HCT116 (cell line): ENCODE results near the gene FOXJ2. TPM values are rescaled to one million over a fixed set of nuclear protein-coding genes. Genes with fewer than 3 reads are reported as not detected.

Experiments used
- ATAC-seq: fragments of 200-7000 bp; cut with Tn5 transposase; 2 replicates; pipeline ENCODE4 v1.9.1; 2020; ENCODE audit warnings: mild to moderate bottlenecking, moderate library complexity
- BruUV-seq: library from RNA; stranded (reverse); fragments of 400-500 nt; replicated peaks from 2 replicates; lab custom pipeline; 2021; lab: Mats Ljungman, UMichigan
- CTCF ChIA-PET: fragments of 300-600 bp; sonication (Branson Sonifier 250); formaldehyde crosslinking; loops from one replicate; lab custom pipeline; 2021; ENCODE audit warnings: antibody characterized with exemption; lab: Charles Lee
- POLR2A ChIA-PET: fragments of 300-600, 350-600 bp; sonication (Branson Sonifier 250); formaldehyde crosslinking; loops from one replicate; lab custom pipeline; 2021; ENCODE audit warnings: antibody characterized with exemption; lab: Charles Lee
- RAD21 ChIA-PET, 2 experiments: fragments of 300-600 bp; sonication (Branson Sonifier 250); formaldehyde crosslinking; loops; one replicate each; lab custom pipeline; 2023; ENCODE audit warnings: low total read pairs in 2 of 2; ENCODE audit not compliant: uncharacterized antibody in 2 of 2, unreplicated experiment in 2 of 2, low non-redundant PET in 1 of 2; lab: Charles Lee
- DNase-seq: peaks from one replicate; pipeline ENCODE4 v3.0.0-alpha.2; 2010; ENCODE audit warnings: low read depth, low spot score
- H2AFZ ChIP-seq: fragments of 200-600 bp; shearing (Covaris generic), sonication (generic); 2 replicates; pipeline ENCODE4 v1.6.1; 2017; ENCODE audit warnings: low read depth, mixed run types, mixed read lengths, antibody characterized with exemption, low read length; ENCODE audit not compliant: poor library complexity, severe bottlenecking
- H3K27ac ChIP-seq: 2 replicates; pipeline ENCODE4 v1.5.1; 2012; ENCODE audit warnings: low read depth, low read length
- H3K27me3 ChIP-seq: fragments of 200-600 bp; sonication (generic); 2 replicates; pipeline ENCODE4 v1.6.1; 2016; ENCODE audit warnings: mixed run types, low read length, mixed read lengths; ENCODE audit not compliant: insufficient read depth
- H3K36me3 ChIP-seq, 2 experiments: fragments of 200-500 bp in 1 of 2; fragments of 200-600 bp in 1 of 2; sonication (Bioruptor generic) in 1 of 2; sonication (generic) in 1 of 2; 2 replicates each; pipeline versions ENCODE4 v1.5.1 to v1.6.1; 2014 to 2016; ENCODE audit warnings: low read length in 2 of 2, inconsistent platforms in 1 of 2, mixed read lengths in 1 of 2, mixed run types in 1 of 2; ENCODE audit not compliant: insufficient read depth in 2 of 2, control insufficient read depth in 1 of 2
- H3K4me1 ChIP-seq, 2 experiments: fragments of 200-600 bp in 1 of 2; sonication (generic) in 1 of 2; 2 replicates each; pipeline versions ENCODE4 v1.5.1 to v1.6.1; 2012 to 2017; ENCODE audit warnings: low read length in 2 of 2, inconsistent platforms in 1 of 2, mild to moderate bottlenecking in 1 of 2, mixed read lengths in 1 of 2, mixed run types in 1 of 2, moderate library complexity in 1 of 2; ENCODE audit not compliant: insufficient read depth in 2 of 2, control insufficient read depth in 1 of 2
- H3K4me2 ChIP-seq: fragments of 200-600 bp; sonication (generic); 2 replicates; pipeline ENCODE4 v1.6.1; 2017; ENCODE audit warnings: mixed run types, low read length, mixed read lengths
- H3K4me3 ChIP-seq, 2 experiments: fragments of 200-600 bp in 1 of 2; sonication (generic) in 1 of 2; replicated peaks in 1 of 2; 2 replicates each; pipeline ENCODE4 v1.5.1; 2011 to 2016; ENCODE audit warnings: low read length in 2 of 2, control low read depth in 1 of 2, low read depth in 1 of 2, mild to moderate bottlenecking in 1 of 2, mixed read lengths in 1 of 2, mixed run types in 1 of 2
- H3K79me2 ChIP-seq: fragments of 200-600 bp; sonication (generic); 2 replicates; pipeline ENCODE4 v1.6.1; 2017; ENCODE audit warnings: mild to moderate bottlenecking, mixed run types, low read length, moderate library complexity, mixed read lengths; ENCODE audit not compliant: insufficient read depth
- H3K9ac ChIP-seq: fragments of 200-600 bp; sonication (generic); 2 replicates; pipeline ENCODE4 v1.6.1; 2016; ENCODE audit warnings: low read length, mixed read lengths
- H3K9me2 ChIP-seq: fragments of 200-600 bp; sonication (generic), shearing (Covaris generic); 2 replicates; pipeline ENCODE4 v1.6.1; 2017; ENCODE audit warnings: mixed run types, mild to moderate bottlenecking, moderate library complexity; ENCODE audit not compliant: insufficient read depth
- H3K9me3 ChIP-seq, 2 experiments: fragments of 200-500 bp in 1 of 2; fragments of 200-600 bp in 1 of 2; sonication (Bioruptor generic) in 1 of 2; sonication (generic) in 1 of 2; 2 replicates each; pipeline ENCODE4 v1.6.1; 2014 to 2017; ENCODE audit warnings: low read length in 2 of 2, mixed read lengths in 2 of 2, inconsistent platforms in 1 of 2, low read depth in 1 of 2, mild to moderate bottlenecking in 1 of 2, mixed run types in 1 of 2, moderate library complexity in 1 of 2; ENCODE audit not compliant: control insufficient read depth in 1 of 2, insufficient read depth in 1 of 2
- H4K20me1 ChIP-seq: fragments of 200-600 bp; sonication (generic), shearing (Covaris generic); 2 replicates; pipeline ENCODE4 v1.6.1; 2017; ENCODE audit warnings: mixed run types, mild to moderate bottlenecking, moderate library complexity; ENCODE audit not compliant: insufficient read depth
- CBX3 ChIP-seq: IDR thresholded peaks from 2 replicates; pipeline ENCODE4 v1.6.1; 2012; ENCODE audit warnings: low read depth
- CEBPB ChIP-seq: IDR thresholded peaks from 2 replicates; pipeline ENCODE4 v1.6.1; 2012; ENCODE audit warnings: low read depth
- EGR1 ChIP-seq: IDR thresholded peaks from 2 replicates; pipeline ENCODE4 v1.6.1; 2012; ENCODE audit warnings: low read depth
- EZH2 ChIP-seq: fragments of 200-600 bp; sonication (generic); IDR thresholded peaks from 2 replicates; pipeline ENCODE4 v1.6.1; 2017; ENCODE audit warnings: antibody characterized with exemption, mixed run types
- EZH2phosphoT487 ChIP-seq: fragments of 200-600 bp; IDR thresholded peaks from 2 replicates; pipeline ENCODE4 v1.6.1; 2018; ENCODE audit warnings: antibody characterized with exemption, borderline replicate concordance
- FOSL1 ChIP-seq: IDR thresholded peaks from 2 replicates; pipeline ENCODE4 v1.6.1; 2012; ENCODE audit warnings: low read depth
- POLR2AphosphoS5 ChIP-seq: IDR thresholded peaks from 2 replicates; pipeline ENCODE4 v1.6.1; 2011; ENCODE audit warnings: mild to moderate bottlenecking, low read depth, low read length, moderate library complexity
- RAD21 ChIP-seq: IDR thresholded peaks from 2 replicates; pipeline ENCODE4 v1.6.1; 2012; ENCODE audit warnings: low read depth, mild to moderate bottlenecking
- REST ChIP-seq: IDR thresholded peaks from 2 replicates; pipeline ENCODE4 v1.6.1; 2012; ENCODE audit warnings: low read depth
- SIN3A ChIP-seq: IDR thresholded peaks from 2 replicates; pipeline ENCODE4 v1.6.1; 2012; ENCODE audit warnings: low read depth
- SP1 ChIP-seq: IDR thresholded peaks from 2 replicates; pipeline ENCODE4 v1.6.1; 2012; ENCODE audit warnings: low read depth
- SRF ChIP-seq: IDR thresholded peaks from 2 replicates; pipeline ENCODE4 v1.6.1; 2012; ENCODE audit warnings: low read depth
- TCF7L2 ChIP-seq: IDR thresholded peaks from 2 replicates; pipeline ENCODE4 v1.7.0; 2011; ENCODE audit warnings: borderline replicate concordance, inconsistent platforms; ENCODE audit not compliant: insufficient read depth, insufficient read length; ENCODE audit errors: extremely low read depth
- YY1 ChIP-seq: IDR thresholded peaks from 2 replicates; pipeline ENCODE4 v1.6.1; 2011; ENCODE audit warnings: low read length, low read depth, moderate library complexity, mild to moderate bottlenecking; ENCODE audit not compliant: insufficient replicate concordance; ENCODE audit errors: extremely low read depth
- ZBTB33 ChIP-seq: IDR thresholded peaks from 2 replicates; pipeline ENCODE4 v1.6.1; 2011; ENCODE audit warnings: mild to moderate bottlenecking, low read length, moderate library complexity; ENCODE audit not compliant: insufficient replicate concordance; ENCODE audit errors: extremely low read depth
- ZFX ChIP-seq: fragments of 450-650 bp; IDR thresholded peaks from 2 replicates; pipeline ENCODE4 v1.6.1; 2017
- ZNF274 ChIP-seq: fragments of 200-500 bp; sonication (Bioruptor generic); IDR thresholded peaks from 2 replicates; pipeline ENCODE4 v1.6.1; 2014; ENCODE audit warnings: mild to moderate bottlenecking, low read depth, low read length, inconsistent platforms
- intact Hi-C: fragments of 100-400 bp; cut with micrococcal nuclease; formaldehyde crosslinking; loops from 2 replicates; pipeline ENCODE4 v1.10.0; 2022
- total RNA-seq: library from RNA; stranded (reverse); gene quantifications from one replicate; pipeline ENCODE4 v1.2.1, GENCODE V29; 2021; ENCODE audit not compliant: unreplicated experiment
- TF ChIP-seq, protein P1 (sequence below): IDR thresholded peaks from 2 replicates; pipeline ENCODE4 v1.6.1; 2012
- TF ChIP-seq, protein P2 (sequence below), 3 experiments: fragments of 200-600 bp in 1 of 3; sonication (generic) in 1 of 3; IDR thresholded peaks in 2 of 3; conservative IDR thresholded peaks in 1 of 3; 2 replicates each; pipeline ENCODE4 v1.5.1; 2012 to 2017; ENCODE audit warnings: low read depth in 2 of 3, low read length in 2 of 3, antibody characterized with exemption in 1 of 3, borderline replicate concordance in 1 of 3, control low read depth in 1 of 3, mild to moderate bottlenecking in 1 of 3, mixed read lengths in 1 of 3, mixed run types in 1 of 3, moderate library complexity in 1 of 3; ENCODE audit not compliant: insufficient read depth in 1 of 3
- TF ChIP-seq, protein P3 (sequence below): IDR thresholded peaks from 2 replicates; pipeline ENCODE4 v1.6.1; 2012

Gene FOXJ2
- total RNA-seq, 1 experiment from 2014 or later: 20.3 TPM

- DNase-seq (no peak), ATAC-seq (no peak)
- Histone ChIP-seq H3K4me3 (no peak overlapping the region), H4K20me1 (no peaks in the 10 kb centered on the region), H3K27me3 (no peaks in the 10 kb centered on the region), H3K4me1 (peaks cover 6 to 12% of the 10 kb centered on the region in 2 experiments), H3K4me2 (no peak overlapping the region), H3K9me3 (no peaks in the 10 kb centered on the region), H3K79me2 (no peaks in the 10 kb centered on the region), H2AFZ (no peak overlapping the region), H3K9ac (no peak overlapping the region), H3K9me2 (no peaks in the 10 kb centered on the region), H3K27ac (no peak overlapping the region), H3K36me3 (no peaks in the 10 kb centered on the region)
- no peak for TF ChIP-seq EZH2phosphoT487
- TF ChIP-seq ZNF274: no peak
- TF ChIP-seq TCF7L2: no peak
- no peak for TF ChIP-seq CEBPB
- no peak for TF ChIP-seq SP1
- TF ChIP-seq, protein P1, sequence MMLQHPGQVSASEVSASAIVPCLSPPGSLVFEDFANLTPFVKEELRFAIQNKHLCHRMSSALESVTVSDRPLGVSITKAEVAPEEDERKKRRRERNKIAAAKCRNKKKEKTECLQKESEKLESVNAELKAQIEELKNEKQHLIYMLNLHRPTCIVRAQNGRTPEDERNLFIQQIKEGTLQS: no peak
- TF ChIP-seq, protein P2, sequence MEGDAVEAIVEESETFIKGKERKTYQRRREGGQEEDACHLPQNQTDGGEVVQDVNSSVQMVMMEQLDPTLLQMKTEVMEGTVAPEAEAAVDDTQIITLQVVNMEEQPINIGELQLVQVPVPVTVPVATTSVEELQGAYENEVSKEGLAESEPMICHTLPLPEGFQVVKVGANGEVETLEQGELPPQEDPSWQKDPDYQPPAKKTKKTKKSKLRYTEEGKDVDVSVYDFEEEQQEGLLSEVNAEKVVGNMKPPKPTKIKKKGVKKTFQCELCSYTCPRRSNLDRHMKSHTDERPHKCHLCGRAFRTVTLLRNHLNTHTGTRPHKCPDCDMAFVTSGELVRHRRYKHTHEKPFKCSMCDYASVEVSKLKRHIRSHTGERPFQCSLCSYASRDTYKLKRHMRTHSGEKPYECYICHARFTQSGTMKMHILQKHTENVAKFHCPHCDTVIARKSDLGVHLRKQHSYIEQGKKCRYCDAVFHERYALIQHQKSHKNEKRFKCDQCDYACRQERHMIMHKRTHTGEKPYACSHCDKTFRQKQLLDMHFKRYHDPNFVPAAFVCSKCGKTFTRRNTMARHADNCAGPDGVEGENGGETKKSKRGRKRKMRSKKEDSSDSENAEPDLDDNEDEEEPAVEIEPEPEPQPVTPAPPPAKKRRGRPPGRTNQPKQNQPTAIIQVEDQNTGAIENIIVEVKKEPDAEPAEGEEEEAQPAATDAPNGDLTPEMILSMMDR (IDR thresholded peaks at IDR 0.05 in 2 of 3, conservative IDR thresholded peaks at IDR 0.05 in 1 of 3; ENCODE audit: borderline replicate concordance in 1 of 3, insufficient read depth in 1 of 3, low read depth in 2 of 3, low read length in 2 of 3): no peak
- no peak for TF ChIP-seq FOSL1
- no peak for TF ChIP-seq REST
- no peak for TF ChIP-seq YY1
- no peak for TF ChIP-seq POLR2AphosphoS5
- no peak for TF ChIP-seq CBX3
- TF ChIP-seq EGR1: no peak
- TF ChIP-seq SRF: no peak
- TF ChIP-seq EZH2: no peak
- TF ChIP-seq ZBTB33: no peak
- no peak for TF ChIP-seq RAD21
- no peak for TF ChIP-seq ZFX
- TF ChIP-seq SIN3A: no peak
- TF ChIP-seq, protein P3, sequence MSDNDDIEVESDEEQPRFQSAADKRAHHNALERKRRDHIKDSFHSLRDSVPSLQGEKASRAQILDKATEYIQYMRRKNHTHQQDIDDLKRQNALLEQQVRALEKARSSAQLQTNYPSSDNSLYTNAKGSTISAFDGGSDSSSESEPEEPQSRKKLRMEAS: no peak
- POLR2A ChIA-PET: no interaction called here
- BruUV-seq: no TSS peak
- RAD21 ChIA-PET: no interaction called here
- CTCF ChIA-PET: no interaction called here
- intact Hi-C loops: no loop called here
Measured at GRCh38 chr12:8012651-8013309, 19.7 kb upstream of the FOXJ2 start.
